ENCODE measurements around the gene UST. TPM values are rescaled to one million over a fixed set of nuclear protein-coding genes. Genes with fewer than 3 reads are reported as not detected.
"Not testable (repeated sequence)": the region's sequence is repeated elsewhere in the genome, so short reads cannot be mapped to it uniquely, and the experiment has no call there.

The UST gene
- total RNA-seq, 1 experiment from 2014 or later, result 4.9 TPM

GRCh38 chr6:148971031-148971927, 224.4 kb downstream of the UST start:
- DNase-seq (ENCODE audit: low read depth), result peak; percentile 10

DNA sequence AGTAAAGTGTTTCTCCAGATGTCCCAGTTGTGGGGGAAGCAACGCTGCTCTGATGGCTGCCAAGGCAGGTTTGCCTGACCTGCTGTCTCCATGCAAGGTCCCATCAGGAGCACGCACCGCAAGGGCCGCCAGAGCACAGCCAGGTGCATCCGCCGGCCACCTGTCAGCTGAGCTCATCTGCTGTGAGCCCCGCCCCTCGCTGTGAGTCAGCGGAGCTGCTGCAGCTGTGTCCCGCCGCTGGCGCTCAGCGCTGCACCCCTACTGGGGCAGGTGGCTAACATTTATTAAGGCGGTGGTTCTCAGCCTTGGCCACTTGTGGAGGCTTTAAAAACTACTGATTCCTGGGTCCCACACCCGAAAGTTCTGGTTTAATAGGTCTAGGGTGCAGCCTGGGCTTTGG, 225.7 kb downstream of the UST start:
- peak; percentile 78 for DNase-seq (ENCODE audit: low read depth)

DNA sequence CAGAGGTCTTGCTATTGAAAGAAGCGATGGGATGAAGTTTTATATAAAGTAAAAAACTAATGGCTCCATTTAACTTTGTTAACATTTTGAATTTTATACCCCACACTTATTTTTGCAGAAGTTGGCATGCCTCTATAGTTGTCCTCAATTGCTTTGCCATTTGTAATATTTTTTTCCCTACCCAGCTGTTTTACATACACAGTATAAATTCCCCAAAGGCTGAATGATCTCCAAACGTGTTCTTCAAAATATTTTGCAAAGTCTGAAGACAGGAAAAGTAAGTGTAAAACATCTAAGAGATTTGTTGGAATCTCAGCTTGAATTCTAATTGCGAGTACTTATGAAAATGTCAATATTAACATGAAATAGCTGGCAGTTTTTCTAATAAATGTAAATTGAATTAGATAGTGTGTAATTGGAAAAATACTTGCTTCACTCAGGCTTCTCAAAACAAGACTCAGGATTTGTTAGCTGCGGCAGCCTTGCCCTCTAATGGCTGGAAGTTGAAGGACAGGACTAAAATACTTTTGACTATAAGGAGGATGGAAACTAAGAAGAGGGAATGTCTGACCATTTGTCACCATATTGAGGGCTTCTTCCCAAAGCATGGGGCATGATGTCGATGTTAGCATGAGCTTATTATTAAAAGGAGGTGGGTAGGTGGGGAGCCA, 226.8 kb downstream of the UST start:
- peak; percentile 35 for DNase-seq (ENCODE audit: low read depth)

DNA sequence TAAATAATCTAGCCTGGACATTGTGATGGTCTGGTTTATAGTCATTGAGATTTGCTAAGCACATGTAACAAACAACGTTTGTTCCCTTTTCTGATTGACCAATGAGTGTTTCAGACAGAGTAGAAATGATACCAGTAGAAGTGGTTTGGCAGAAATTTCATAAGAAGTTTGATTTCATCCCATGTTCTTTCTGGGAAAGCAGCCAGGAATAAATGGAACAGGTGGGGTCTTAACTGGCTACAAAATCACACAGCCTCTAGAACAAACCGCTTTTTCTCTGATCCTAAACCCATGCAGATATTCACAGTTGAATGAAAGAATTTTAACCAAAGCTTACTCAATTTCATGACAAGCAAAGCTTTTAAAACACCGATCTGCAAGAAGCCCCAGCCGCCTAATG, 227.5 kb downstream of the UST start:
- peak; percentile 67 for DNase-seq (ENCODE audit: low read depth)

GRCh38 chr6:148978298-148978697, 231.5 kb downstream of the UST start:
- DNase-seq (ENCODE audit: low read depth), result not testable (repeated sequence)

DNA sequence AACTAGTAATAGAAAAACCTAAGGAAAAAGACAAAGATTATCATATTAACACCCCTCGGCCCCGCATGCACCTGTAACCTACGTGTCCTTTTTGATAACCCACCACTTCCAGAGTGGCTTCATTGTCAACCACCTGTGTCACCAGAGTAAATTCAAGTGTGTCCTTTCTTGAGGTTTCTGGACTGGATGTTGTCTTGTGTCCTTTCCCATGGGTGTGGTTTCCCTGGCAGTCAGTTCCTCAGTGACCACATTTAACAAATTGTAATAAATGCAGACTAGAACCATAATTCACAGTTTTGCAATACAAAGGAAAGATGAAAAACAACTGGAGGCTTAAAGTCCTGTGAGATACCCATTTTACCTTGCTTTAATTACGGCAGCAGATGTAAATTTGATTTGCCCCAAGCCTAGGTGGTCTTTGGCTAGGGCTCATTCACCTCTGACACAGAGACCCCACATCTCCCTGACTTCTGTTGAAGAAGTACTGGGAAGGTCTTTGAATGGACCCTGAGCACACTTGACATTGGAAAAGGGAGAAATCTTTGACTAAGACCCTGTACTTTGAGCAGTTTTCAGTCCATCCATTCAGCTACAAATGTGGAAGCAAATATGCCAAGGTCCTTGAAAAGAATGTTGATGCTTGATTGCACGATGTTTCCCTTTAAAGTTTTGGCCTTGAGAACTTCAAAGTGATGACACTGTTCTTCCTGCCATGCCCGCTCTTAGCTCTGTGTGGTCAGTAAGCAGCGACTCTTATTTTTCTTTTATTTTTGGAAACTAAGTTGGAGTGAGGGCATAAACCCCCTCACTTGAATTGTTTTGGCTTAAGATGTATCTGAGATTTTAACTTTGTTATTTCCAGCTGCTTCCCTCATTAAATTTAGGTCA, 232.4 kb downstream of the UST start:
- DNase-seq (ENCODE audit: low read depth), result no peak

GRCh38 chr6:148980234-148980633, 233.4 kb downstream of the UST start:
- DNase-seq (ENCODE audit: low read depth), result no peak

- no peak for DNase-seq (ENCODE audit: low read depth)
These were observed 234.7 kb downstream of the UST start for GRCh38 chr6:148981515-148981914.

DNA sequence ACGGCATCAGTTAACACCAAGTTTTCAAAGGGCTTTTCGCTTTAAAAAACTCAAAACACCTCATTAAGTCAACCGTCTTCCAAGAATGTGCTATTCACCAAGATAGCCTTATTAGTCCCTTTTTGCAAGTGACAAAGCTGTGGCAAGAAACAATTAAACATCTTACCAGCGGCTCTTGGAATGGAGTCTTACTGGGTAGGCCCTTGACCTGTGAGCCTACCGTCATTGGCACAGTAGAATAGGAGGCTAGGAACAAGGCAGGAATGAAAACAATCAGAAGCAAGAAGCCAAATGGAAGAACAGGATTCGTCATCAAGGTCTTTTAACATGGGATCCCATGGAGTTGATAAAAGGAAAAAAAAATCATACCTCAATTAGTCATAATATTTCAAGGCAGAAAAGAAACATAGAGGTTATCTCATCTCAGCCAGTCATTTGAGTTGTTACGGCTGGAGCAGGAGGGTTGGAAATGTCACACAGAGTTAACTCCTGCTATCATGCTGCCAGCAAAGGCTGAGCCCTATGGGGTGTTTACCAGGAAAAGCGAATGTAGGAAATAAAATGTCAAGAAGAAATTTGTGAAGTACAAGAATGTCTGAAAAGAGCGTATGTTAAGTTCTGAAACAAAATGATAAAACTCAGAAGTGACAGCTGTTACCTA, 236.4 kb downstream of the UST start:
- no peak for DNase-seq (ENCODE audit: low read depth)

- no peak for DNase-seq (ENCODE audit: low read depth)
These were observed 237.1 kb downstream of the UST start for GRCh38 chr6:148983966-148984365.

DNA sequence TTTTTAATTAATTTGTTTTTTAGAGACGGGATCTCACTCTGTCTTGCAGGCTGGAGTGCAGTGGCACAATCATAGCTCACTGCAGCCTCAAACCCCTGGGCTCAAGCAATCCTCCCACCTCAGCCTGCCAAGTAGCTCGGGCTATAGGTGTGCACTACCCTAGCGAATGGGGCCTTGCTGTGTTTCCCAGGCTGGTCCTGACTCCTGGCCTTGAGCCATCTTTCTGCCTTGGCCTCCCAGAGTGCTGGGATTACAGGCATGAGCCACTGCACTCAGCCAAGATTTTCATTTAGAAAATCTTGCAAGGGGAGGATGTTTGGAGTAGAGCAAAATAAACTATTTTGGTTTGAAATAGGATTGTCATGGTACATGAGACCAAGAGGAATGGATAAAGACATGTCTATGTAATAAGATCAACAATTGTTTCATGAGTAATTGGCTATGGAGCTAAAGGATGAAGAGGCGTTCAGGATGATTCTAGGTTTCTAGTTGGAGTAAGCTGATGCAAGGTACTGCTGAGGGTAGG, 237.8 kb downstream of the UST start:
- DNase-seq (ENCODE audit: low read depth), result no peak

DNA sequence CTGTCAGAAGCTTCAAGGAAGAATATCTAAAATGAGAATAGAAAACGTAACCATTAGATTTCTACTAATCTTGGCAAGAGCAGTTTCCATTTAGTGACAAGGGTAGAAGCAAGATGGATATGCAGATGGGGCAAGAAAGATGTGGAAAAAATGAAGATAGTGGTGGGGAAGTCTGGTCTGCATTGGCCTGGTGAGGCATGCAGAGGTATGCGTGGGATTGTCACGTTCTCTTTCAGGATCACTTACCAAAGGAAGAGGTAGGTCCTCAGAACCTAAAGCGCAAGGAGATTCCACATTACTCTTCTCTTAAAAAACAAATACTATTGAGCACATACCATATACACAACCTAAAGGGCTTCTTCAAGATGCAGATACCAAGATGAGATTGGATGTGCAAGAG, 238.7 kb downstream of the UST start:
- no peak for DNase-seq (ENCODE audit: low read depth)

DNA sequence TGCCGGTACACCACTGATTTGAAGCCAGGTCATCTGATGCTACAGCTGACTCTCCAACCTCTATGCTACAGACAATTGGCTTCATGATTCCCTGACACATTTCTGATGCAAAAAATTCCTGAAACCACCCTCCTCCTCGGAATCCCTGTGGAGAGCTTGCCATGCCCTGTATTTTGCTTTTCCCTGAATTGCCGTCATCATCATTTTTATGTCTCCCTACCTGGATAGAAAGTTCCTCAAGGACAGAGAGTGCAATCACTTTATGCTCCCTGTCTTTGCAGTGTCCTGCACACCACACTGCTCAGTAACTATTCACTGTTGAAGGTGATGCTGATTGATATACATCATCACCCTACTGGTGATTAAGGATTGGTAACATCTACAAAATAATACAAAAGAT, 239.8 kb downstream of the UST start:
- no peak for DNase-seq (ENCODE audit: low read depth)

DNA sequence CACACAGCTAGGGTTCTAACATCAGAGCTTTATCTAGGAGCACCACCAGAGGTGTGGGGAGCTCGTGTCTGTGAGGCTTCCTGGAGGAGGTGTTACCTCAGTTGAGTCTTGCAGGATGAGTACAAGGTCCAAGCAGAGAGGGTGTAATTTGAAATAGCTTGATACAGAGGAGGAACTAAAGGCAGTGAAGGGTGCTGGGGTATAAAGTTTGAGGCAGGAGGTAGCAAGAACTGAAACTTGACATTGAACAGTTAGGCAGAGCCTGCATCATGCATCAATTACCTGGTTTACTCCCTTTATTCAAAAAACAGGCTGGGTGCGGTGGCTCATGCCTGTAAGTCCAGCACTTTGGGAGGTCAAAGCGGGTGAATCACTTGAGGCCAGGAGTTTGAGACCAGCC, 241.2 kb downstream of the UST start:
- DNase-seq (ENCODE audit: low read depth), result no peak

DNA sequence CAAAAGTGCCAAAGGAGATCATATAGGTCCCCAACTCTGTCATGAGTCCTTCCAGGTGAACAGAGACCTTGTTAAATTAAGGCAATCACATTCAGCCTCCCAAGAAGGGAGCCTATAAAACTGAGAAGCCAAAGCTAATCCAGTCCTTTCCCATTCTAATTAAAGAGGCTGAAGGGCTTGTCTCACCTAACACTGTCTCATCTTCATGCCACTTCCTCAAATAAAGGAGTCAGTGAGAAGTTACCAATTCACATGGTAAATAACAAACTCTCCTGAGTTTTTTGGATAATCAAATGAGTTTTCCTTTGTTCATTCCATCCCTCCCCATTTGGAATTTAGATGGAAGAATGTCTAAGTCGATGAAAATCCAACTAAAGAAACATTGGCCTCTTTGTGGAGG, 242.8 kb downstream of the UST start:
- DNase-seq (ENCODE audit: low read depth), result no peak

DNA sequence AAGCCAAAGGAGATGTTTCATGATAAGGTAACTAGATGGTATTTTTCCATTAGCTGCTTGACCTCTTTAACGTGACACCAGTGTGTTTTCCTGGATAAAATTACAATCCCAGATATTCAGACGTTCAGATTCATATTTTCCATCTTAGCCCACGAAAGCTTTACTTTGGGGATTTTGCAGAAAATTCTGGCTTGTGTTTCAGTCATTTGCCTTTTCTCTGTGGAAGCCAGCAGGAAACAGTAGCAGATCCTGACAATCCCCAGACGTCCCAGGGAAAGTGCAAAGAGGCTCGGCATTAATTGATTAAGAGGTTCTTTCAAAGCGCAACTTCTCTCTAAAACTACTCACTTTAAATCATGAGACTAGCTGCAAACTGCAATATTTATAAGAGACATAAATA, 243.6 kb downstream of the UST start:
- no peak for DNase-seq (ENCODE audit: low read depth)

DNA sequence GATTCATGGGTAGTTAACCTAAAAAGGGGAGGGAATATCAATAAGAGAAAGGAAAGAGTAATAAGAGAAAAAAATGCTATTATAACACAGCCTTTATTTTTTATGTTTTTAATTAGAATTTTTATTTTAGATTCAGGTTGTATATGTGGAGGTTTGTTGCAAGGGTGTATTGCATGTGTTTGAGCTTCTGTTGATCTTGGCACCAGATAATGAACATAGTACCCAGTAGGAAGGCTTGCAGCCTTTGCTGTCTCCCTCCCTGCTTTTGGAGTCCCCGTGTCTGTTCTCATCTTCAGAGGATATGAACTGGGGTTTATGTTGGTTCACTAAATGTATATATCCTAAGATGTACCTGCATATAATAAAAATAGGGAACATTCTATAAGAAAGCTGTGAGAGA, 250.0 kb downstream of the UST start:
- no peak for DNase-seq (ENCODE audit: low read depth)

GRCh38 chr6:148997865-148998264, 251.0 kb downstream of the UST start:
- peak; percentile 80 for DNase-seq (ENCODE audit: low read depth)

DNA sequence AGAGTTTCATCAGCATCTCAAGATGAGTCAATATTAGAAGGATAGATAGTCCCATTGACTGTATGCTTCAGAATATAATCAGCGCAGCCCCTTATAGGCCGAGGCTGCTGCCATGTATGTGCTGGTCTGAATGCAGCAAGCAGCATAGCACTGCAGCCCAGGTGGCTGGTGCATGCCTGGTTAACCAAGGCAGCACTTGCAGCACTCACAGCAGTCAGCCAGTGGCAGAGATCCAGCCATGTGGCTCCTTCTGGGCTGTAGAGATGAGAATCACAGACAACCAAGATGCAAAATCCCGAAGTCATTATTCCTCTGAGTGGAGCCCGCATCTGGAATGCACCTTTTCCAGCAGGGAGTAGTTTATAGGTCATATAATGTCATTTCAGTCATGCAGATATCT, 251.9 kb downstream of the UST start:
- DNase-seq (ENCODE audit: low read depth), result no peak

GRCh38 chr6:148999501-148999900, 252.7 kb downstream of the UST start:
- DNase-seq (ENCODE audit: low read depth), result peak; percentile 45

- DNase-seq (ENCODE audit: low read depth), result peak; percentile 91
These were observed 253.2 kb downstream of the UST start for GRCh38 chr6:148999929-149000468.

Measured in LHCN-M2 (cell line).